ENCODE measurements around the gene SNX24. TPM values are rescaled to one million over a fixed set of nuclear protein-coding genes. Genes with fewer than 3 reads are reported as not detected.

The SNX24 gene
- 40.9 to 50.4 TPM (median 44.5 TPM) in 3 replicates for total RNA-seq

GRCh38 chr5:122845229-122846050 lies at the start of gene SNX24:
SNX24 (plus strand) TSS chr5:122845613; CDS start chr5:122845634, 21 bp downstream.
- Mint-ChIP-seq H3K36me3 (peaks cover 16% of the 10 kb centered on the region), H3K4me1 (peaks cover 49% of the 10 kb centered on the region), H3K27me3 (ENCODE audit: low read depth) (no peaks in the 10 kb centered on the region), H3K27ac (peak within 1 kb of the TSS; percentile 98), H3K4me3 (peak within 1 kb of the TSS; percentile 84), H3K9me3 (peaks cover 8% of the 10 kb centered on the region)
- no peak for TF ChIP-seq CTCF (IDR thresholded peaks at IDR 0.05; ENCODE audit: unreplicated experiment)
- DNase-seq (ENCODE audit: low spot score in 2 of 2, unreplicated experiment in 2 of 2): peak; percentile 43 to 73

- Mint-ChIP-seq H3K4me3 (no peak overlapping the region), H3K27me3 (ENCODE audit: low read depth) (no peaks in the 10 kb centered on the region), H3K36me3 (peaks cover 47% of the 10 kb centered on the region), H3K9me3 (no peaks in the 10 kb centered on the region), H3K4me1 (peaks cover 8% of the 10 kb centered on the region), H3K27ac (no peak overlapping the region)
- DNase-seq (ENCODE audit: low spot score in 2 of 2, unreplicated experiment in 2 of 2): no peak
- TF ChIP-seq CTCF (IDR thresholded peaks at IDR 0.05; ENCODE audit: unreplicated experiment): no peak
Observed at GRCh38 chr5:122805481-122805880, 39.9 kb upstream of the SNX24 start.

- peak overlapping the region; percentile 64 for H3K27ac Mint-ChIP-seq
- TF ChIP-seq CTCF (IDR thresholded peaks at IDR 0.05; ENCODE audit: unreplicated experiment): no peak
- H3K4me3 Mint-ChIP-seq: no peak overlapping the region
- no peaks in the 10 kb centered on the region for H3K9me3 Mint-ChIP-seq
- DNase-seq (ENCODE audit: low spot score in 2 of 2, unreplicated experiment in 2 of 2): no peak
- no peaks in the 10 kb centered on the region for H3K27me3 Mint-ChIP-seq (ENCODE audit: low read depth)
- H3K36me3 Mint-ChIP-seq: peaks cover 32% of the 10 kb centered on the region
- H3K4me1 Mint-ChIP-seq: peaks cover 10% of the 10 kb centered on the region
Observed at GRCh38 chr5:122810405-122810804, 35.0 kb upstream of the SNX24 start.

GRCh38 chr5:122815218-122815767 lies 30.1 kb upstream of the SNX24 start:
- Mint-ChIP-seq H3K27me3 (ENCODE audit: low read depth) (no peaks in the 10 kb centered on the region), H3K27ac (no peak overlapping the region), H3K4me3 (no peak overlapping the region), H3K36me3 (peaks cover 16% of the 10 kb centered on the region), H3K4me1 (peaks cover 16% of the 10 kb centered on the region), H3K9me3 (no peaks in the 10 kb centered on the region)
- DNase-seq (ENCODE audit: low spot score in 2 of 2, unreplicated experiment in 2 of 2): no peak
- no peak for TF ChIP-seq CTCF (IDR thresholded peaks at IDR 0.05; ENCODE audit: unreplicated experiment)

- DNase-seq (ENCODE audit: low spot score in 2 of 2, unreplicated experiment in 2 of 2): no peak
- H3K27ac Mint-ChIP-seq: peak overlapping the region; percentile 54
- TF ChIP-seq CTCF (IDR thresholded peaks at IDR 0.05; ENCODE audit: unreplicated experiment): no peak
- peaks cover 12% of the 10 kb centered on the region for H3K4me1 Mint-ChIP-seq
- H3K4me3 Mint-ChIP-seq: no peak overlapping the region
- H3K36me3 Mint-ChIP-seq: peaks cover 25% of the 10 kb centered on the region
- H3K9me3 Mint-ChIP-seq: no peaks in the 10 kb centered on the region
- no peaks in the 10 kb centered on the region for H3K27me3 Mint-ChIP-seq (ENCODE audit: low read depth)
Observed at GRCh38 chr5:122816756-122817155, 28.7 kb upstream of the SNX24 start.
